ENCODE results near the gene FGF22. TPM values are rescaled to one million over a fixed set of nuclear protein-coding genes. Genes with fewer than 3 reads are reported as not detected.

FGF22 gene
- total RNA-seq, 2 donors from 2014 or later, result not detected

GRCh38 chr19:633786-634639 is 5.7 kb upstream of the FGF22 start:
- intact Hi-C loops (cut with DNase I), result no loop called here
- Histone ChIP-seq H3K36me3 (no peaks in the 10 kb centered on the region), H3K9ac (ENCODE audit: low read depth in 2 of 2, low read length in 2 of 2) (peak overlapping the region; percentile 69 to 71), H3K4me1 (peaks cover 11% of the 10 kb centered on the region), H3K9me3 (no peaks in the 10 kb centered on the region), H3K27ac (peak overlapping the region; percentile 44), H3K27me3 (no peaks in the 10 kb centered on the region), H3K4me3 (peak overlapping the region; percentile 98)
- TF ChIP-seq CTCF (IDR thresholded peaks at IDR 0.05), result no peak
- DNase-seq, result no peak

GRCh38 chr19:634975-635652 is 4.6 kb upstream of the FGF22 start:
- intact Hi-C loops (cut with DNase I), result no loop called here
- DNase-seq, result no peak
- H3K27me3 ChIP-seq, result no peaks in the 10 kb centered on the region
- H3K9me3 ChIP-seq, result no peaks in the 10 kb centered on the region
- no peaks in the 10 kb centered on the region for H3K36me3 ChIP-seq
- no peak overlapping the region for H3K27ac ChIP-seq
- peaks cover 11% of the 10 kb centered on the region for H3K4me1 ChIP-seq
- no peak for TF ChIP-seq CTCF (IDR thresholded peaks at IDR 0.05)
- H3K9ac ChIP-seq (ENCODE audit: low read depth in 2 of 2, low read length in 2 of 2), result no peak overlapping the region
- H3K4me3 ChIP-seq, result no peak overlapping the region

- no peaks in the 10 kb centered on the region for H3K36me3 ChIP-seq
- no peaks in the 10 kb centered on the region for H3K9me3 ChIP-seq
- intact Hi-C loops (cut with DNase I), result no loop called here
- no peaks in the 10 kb centered on the region for H3K27me3 ChIP-seq
- no peak for TF ChIP-seq CTCF (IDR thresholded peaks at IDR 0.05)
- H3K4me3 ChIP-seq, result peak overlapping the region; percentile 39
- no peaks in the 10 kb centered on the region for H3K4me1 ChIP-seq
- H3K27ac ChIP-seq, result no peak overlapping the region
- no peak overlapping the region for H3K9ac ChIP-seq (ENCODE audit: low read depth in 2 of 2, low read length in 2 of 2)
- no peak for DNase-seq
Measured at GRCh38 chr19:638906-639252, 800 bp upstream of the FGF22 start.

GRCh38 chr19:640161-640558 is 481 bp downstream of the FGF22 start:
- intact Hi-C loops (cut with DNase I), result no loop called here
- Histone ChIP-seq H3K36me3 (no peaks in the 10 kb centered on the region), H3K9ac (ENCODE audit: low read depth in 2 of 2, low read length in 2 of 2) (no peak overlapping the region), H3K27ac (no peak overlapping the region), H3K4me3 (peak overlapping the region; percentile 39), H3K9me3 (no peaks in the 10 kb centered on the region), H3K27me3 (no peaks in the 10 kb centered on the region), H3K4me1 (no peaks in the 10 kb centered on the region)
- no peak for DNase-seq
- TF ChIP-seq CTCF (IDR thresholded peaks at IDR 0.05), result no peak

- H3K27me3 ChIP-seq, result no peaks in the 10 kb centered on the region
- DNase-seq, result no peak
- no peak overlapping the region for H3K27ac ChIP-seq
- no peak overlapping the region for H3K9ac ChIP-seq (ENCODE audit: low read depth in 2 of 2, low read length in 2 of 2)
- intact Hi-C loops (cut with DNase I), result no loop called here
- H3K4me3 ChIP-seq, result no peak overlapping the region
- no peak for TF ChIP-seq CTCF (IDR thresholded peaks at IDR 0.05)
- H3K36me3 ChIP-seq, result no peaks in the 10 kb centered on the region
- no peaks in the 10 kb centered on the region for H3K9me3 ChIP-seq
- no peaks in the 10 kb centered on the region for H3K4me1 ChIP-seq
Measured at GRCh38 chr19:640606-641189, 1.0 kb downstream of the FGF22 start.

All from colonic mucosa (tissue), 4 donors.